GM23338 (cell line): ENCODE measurements around the gene ARPC2. TPM values are rescaled to one million over a fixed set of nuclear protein-coding genes. Genes with fewer than 3 reads are reported as not detected.

Experiments used
- CREB1 ChIP-seq: fragments of 250-450 bp; sonication (Bioruptor Pico); IDR thresholded peaks from 2 replicates; pipeline ENCODE4 v1.5.0; 2020; ENCODE audit warnings: low read depth, mild to moderate bottlenecking, moderate library complexity
- ETS1 ChIP-seq: IDR thresholded peaks from 2 replicates; pipeline ENCODE4 v1.6.1; 2016; ENCODE audit warnings: antibody characterized with exemption
- EZH2 ChIP-seq: fragments of 200-600 bp; sonication (generic); IDR thresholded peaks from one replicate; pipeline ENCODE4 v1.8.0; 2017; ENCODE audit warnings: antibody characterized with exemption, mild to moderate bottlenecking, low read depth; ENCODE audit not compliant: unreplicated experiment
- POLR2AphosphoS5 ChIP-seq: IDR thresholded peaks from 2 replicates; pipeline ENCODE4 v1.6.1; 2016; ENCODE audit warnings: antibody characterized with exemption, low read depth
- REST ChIP-seq: IDR thresholded peaks from one replicate; pipeline ENCODE4 v1.6.1; 2018; ENCODE audit warnings: antibody characterized with exemption; ENCODE audit not compliant: unreplicated experiment
- ZNF462 ChIP-seq: fragments of 250-450 bp; sonication (Bioruptor Pico); IDR thresholded peaks from 2 replicates; pipeline ENCODE4 v1.5.0; 2020; ENCODE audit warnings: mild to moderate bottlenecking, moderate library complexity
- polyA plus RNA-seq: library from polyadenylated mRNA; unstranded; fragments of >200 nt; fragmentation: Nextera tagmentation; extraction: Ambion mirVana; gene quantifications from 2 replicates; pipeline ENCODE4 v1.2.1, GENCODE V29; 2016
- total RNA-seq: library from RNA; depleted of rRNA; stranded (reverse); fragments of >200 nt; shearing (Covaris generic); gene quantifications from 2 replicates; pipeline ENCODE4 v1.2.3, GENCODE V29; 2014

ARPC2 gene
- total and polyA plus RNA-seq, 2 experiments from 2014 or later = 217 to 271 TPM

- TF ChIP-seq REST = no peak
- no peak for TF ChIP-seq CREB1 (CRISPR knock-in tag)
- TF ChIP-seq POLR2AphosphoS5 = no peak
- no peak for TF ChIP-seq ZNF462 (CRISPR knock-in tag)
- no peak for TF ChIP-seq EZH2
- TF ChIP-seq ETS1 = no peak
Observed at GRCh38 chr2:218285604-218286003, 68.6 kb downstream of the ARPC2 start (continued).
